ENCODE data around the gene TUSC2.

DNA sequence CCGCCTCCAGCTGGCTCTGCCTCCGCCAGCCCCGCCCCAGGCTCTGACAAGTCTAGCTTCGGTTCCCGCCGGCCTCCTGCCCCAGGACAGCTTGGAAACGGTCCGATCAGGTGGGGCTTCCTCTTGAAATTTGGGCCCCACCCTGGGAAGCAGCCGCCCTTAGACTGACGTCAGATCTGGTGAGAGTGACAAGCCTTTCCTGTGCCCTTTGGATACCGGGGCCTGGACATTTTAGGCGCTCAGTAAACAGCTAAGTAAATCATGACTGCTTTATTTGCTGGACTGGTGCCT is 28.4 kb downstream of the TUSC2 start:
- TF ChIP-seq, protein P1, sequence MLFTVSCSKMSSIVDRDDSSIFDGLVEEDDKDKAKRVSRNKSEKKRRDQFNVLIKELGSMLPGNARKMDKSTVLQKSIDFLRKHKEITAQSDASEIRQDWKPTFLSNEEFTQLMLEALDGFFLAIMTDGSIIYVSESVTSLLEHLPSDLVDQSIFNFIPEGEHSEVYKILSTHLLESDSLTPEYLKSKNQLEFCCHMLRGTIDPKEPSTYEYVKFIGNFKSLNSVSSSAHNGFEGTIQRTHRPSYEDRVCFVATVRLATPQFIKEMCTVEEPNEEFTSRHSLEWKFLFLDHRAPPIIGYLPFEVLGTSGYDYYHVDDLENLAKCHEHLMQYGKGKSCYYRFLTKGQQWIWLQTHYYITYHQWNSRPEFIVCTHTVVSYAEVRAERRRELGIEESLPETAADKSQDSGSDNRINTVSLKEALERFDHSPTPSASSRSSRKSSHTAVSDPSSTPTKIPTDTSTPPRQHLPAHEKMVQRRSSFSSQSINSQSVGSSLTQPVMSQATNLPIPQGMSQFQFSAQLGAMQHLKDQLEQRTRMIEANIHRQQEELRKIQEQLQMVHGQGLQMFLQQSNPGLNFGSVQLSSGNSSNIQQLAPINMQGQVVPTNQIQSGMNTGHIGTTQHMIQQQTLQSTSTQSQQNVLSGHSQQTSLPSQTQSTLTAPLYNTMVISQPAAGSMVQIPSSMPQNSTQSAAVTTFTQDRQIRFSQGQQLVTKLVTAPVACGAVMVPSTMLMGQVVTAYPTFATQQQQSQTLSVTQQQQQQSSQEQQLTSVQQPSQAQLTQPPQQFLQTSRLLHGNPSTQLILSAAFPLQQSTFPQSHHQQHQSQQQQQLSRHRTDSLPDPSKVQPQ (CRISPR knock-in tag; IDR thresholded peaks at IDR 0.05; ENCODE audit: borderline replicate concordance): no peak
- TF ChIP-seq, protein P2, sequence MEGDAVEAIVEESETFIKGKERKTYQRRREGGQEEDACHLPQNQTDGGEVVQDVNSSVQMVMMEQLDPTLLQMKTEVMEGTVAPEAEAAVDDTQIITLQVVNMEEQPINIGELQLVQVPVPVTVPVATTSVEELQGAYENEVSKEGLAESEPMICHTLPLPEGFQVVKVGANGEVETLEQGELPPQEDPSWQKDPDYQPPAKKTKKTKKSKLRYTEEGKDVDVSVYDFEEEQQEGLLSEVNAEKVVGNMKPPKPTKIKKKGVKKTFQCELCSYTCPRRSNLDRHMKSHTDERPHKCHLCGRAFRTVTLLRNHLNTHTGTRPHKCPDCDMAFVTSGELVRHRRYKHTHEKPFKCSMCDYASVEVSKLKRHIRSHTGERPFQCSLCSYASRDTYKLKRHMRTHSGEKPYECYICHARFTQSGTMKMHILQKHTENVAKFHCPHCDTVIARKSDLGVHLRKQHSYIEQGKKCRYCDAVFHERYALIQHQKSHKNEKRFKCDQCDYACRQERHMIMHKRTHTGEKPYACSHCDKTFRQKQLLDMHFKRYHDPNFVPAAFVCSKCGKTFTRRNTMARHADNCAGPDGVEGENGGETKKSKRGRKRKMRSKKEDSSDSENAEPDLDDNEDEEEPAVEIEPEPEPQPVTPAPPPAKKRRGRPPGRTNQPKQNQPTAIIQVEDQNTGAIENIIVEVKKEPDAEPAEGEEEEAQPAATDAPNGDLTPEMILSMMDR (IDR thresholded peaks at IDR 0.05 in 2 of 3, conservative IDR thresholded peaks at IDR 0.05 in 1 of 3; ENCODE audit: insufficient read depth in 2 of 3, low read depth in 1 of 3, low read length in 3 of 3): no peak
- TF ChIP-seq GATAD2A (IDR thresholded peaks at IDR 0.05) (no peak), HDGF (IDR thresholded peaks at IDR 0.05) (no peak), POLR2A (conservative IDR thresholded peaks at IDR 0.05) (no peak), PHF21A (IDR thresholded peaks at IDR 0.05; ENCODE audit: borderline replicate concordance, low read depth) (no peak), ZNF785 (CRISPR knock-in tag; IDR thresholded peaks at IDR 0.05) (no peak), SIN3A (IDR thresholded peaks at IDR 0.05; ENCODE audit: borderline replicate concordance in 2 of 2, control insufficient read depth in 1 of 2, low read depth in 2 of 2, low read length in 2 of 2) (no peak), ZFP36 (IDR thresholded peaks at IDR 0.05; ENCODE audit: low read depth, low read length, partially characterized antibody) (no peak), ZNF707 (CRISPR knock-in tag; conservative IDR thresholded peaks at IDR 0.05) (no peak), TEAD4 (IDR thresholded peaks at IDR 0.05; ENCODE audit: low read length) (no peak), TEAD4 (CRISPR knock-in tag; IDR thresholded peaks at IDR 0.05; ENCODE audit: borderline replicate concordance) (no peak)
- TF ChIP-seq, protein P3, sequence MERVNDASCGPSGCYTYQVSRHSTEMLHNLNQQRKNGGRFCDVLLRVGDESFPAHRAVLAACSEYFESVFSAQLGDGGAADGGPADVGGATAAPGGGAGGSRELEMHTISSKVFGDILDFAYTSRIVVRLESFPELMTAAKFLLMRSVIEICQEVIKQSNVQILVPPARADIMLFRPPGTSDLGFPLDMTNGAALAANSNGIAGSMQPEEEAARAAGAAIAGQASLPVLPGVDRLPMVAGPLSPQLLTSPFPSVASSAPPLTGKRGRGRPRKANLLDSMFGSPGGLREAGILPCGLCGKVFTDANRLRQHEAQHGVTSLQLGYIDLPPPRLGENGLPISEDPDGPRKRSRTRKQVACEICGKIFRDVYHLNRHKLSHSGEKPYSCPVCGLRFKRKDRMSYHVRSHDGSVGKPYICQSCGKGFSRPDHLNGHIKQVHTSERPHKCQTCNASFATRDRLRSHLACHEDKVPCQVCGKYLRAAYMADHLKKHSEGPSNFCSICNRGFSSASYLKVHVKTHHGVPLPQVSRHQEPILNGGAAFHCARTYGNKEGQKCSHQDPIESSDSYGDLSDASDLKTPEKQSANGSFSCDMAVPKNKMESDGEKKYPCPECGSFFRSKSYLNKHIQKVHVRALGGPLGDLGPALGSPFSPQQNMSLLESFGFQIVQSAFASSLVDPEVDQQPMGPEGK (CRISPR knock-in tag; IDR thresholded peaks at IDR 0.05; ENCODE audit: borderline replicate concordance): no peak
- TF ChIP-seq, protein P4, sequence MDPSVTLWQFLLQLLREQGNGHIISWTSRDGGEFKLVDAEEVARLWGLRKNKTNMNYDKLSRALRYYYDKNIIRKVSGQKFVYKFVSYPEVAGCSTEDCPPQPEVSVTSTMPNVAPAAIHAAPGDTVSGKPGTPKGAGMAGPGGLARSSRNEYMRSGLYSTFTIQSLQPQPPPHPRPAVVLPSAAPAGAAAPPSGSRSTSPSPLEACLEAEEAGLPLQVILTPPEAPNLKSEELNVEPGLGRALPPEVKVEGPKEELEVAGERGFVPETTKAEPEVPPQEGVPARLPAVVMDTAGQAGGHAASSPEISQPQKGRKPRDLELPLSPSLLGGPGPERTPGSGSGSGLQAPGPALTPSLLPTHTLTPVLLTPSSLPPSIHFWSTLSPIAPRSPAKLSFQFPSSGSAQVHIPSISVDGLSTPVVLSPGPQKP (CRISPR knock-in tag; IDR thresholded peaks at IDR 0.05): no peak
